ENCODE results near the gene LST1. TPM values are rescaled to one million over a fixed set of nuclear protein-coding genes. Genes with fewer than 3 reads are reported as not detected.
A peak's percentile ranks its signal among the peaks of the same experiment; 100 is the strongest.

LST1 gene
- total RNA-seq (2014; rRNA removed; shearing (Covaris generic); ENCODE audit: low replicate concordance): 5.1 and 6.6 TPM in 2 replicates

DNA sequence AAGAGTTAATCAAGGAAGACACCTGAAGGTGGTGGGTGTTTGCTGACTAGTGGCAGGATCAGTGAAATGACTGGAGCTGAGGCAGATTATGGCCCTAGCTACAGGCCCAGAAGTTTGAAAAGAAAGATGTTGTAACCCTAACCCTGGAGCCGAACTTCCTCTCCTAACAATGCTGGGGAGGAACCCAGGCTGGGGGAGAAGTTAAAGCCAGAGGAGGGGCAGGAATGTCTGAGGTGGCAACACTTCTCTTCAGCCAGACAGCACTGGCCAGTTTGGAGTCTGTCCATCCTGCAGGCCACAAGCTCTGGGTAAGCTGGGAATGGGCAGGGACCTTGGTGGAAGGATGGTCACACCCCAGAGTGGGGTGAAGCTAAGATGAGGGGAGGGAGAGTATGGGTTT lies at the start of gene LST1:
LST1 (plus strand) TSS at position 270 of the 400 bp plus-strand sequence. CDS start 1,023 bp downstream, outside the sequence.
- H2AFZ ChIP-seq (ENCODE audit: low read length): no peak within 1 kb of the TSS

DNA sequence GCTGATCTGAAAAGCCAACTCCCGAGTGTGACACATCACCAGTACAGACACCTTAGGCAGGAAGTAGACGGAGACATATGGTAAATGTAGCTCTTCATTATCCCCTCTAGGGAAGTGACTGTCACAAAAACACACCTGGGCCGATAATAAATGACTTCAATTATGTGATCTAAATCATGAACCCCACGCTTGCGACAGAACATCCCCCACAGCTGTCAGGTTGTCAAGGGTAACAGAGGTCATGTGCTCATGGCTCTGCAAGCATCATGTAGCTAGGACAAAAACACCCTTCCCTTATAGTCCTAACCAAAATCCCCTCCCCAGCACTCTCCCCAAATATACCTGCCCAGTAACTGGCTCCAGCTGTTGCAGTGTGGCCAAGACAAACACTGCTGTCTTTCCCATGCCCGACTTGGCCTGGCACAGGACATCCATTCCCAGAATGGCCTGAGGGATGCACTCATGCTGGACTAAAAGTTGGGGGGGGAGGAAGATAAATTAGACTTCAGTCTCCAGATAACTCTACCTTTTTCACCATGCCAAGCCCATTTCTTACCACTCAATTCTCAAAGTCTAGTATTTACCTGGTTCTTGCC lies 47.2 kb upstream of the LST1 start:
- Histone ChIP-seq H3K9ac (ENCODE audit: low read length) (peak overlapping the region; percentile 96; the same call in 1 of the 2 replicates), H3K9me2 (replicated peaks; ENCODE audit: insufficient read depth, low read length) (no peaks in the 10 kb centered on the region), H3K36me3 (ENCODE audit: insufficient read depth, low read length) (peaks cover 71% of the 10 kb centered on the region), H3K9me3 (ENCODE audit: low read length) (no peaks in the 10 kb centered on the region), H4K20me1 (ENCODE audit: insufficient read depth, low read depth, low read length) (peaks cover 62% of the 10 kb centered on the region), H3K4me1 (ENCODE audit: low read length) (peaks cover 38% of the 10 kb centered on the region), H3K27ac (ENCODE audit: low read length) (no peak overlapping the region), H3K79me2 (ENCODE audit: low read length) (peaks cover 62% of the 10 kb centered on the region), H3K27me3 (ENCODE audit: low read length) (no peaks in the 10 kb centered on the region), H2AFZ (ENCODE audit: low read length) (no peak overlapping the region), H3K4me2 (ENCODE audit: low read depth, low read length, poor library complexity, severe bottlenecking) (peak overlapping the region; percentile 98), H3K4me3 (ENCODE audit: low read length) (0 out of 2 replicates have a peak overlapping the region, but pooled peaks have one; percentile 96)
- peak; percentile 41 for DNase-seq

More for the DNA sequence above, at the start of gene LST1:
- DNase-seq: peak; percentile 46
- peaks cover 44% of the 10 kb centered on the region for H3K4me1 ChIP-seq (ENCODE audit: low read length)
- H3K4me3 ChIP-seq (ENCODE audit: low read length): no peak within 1 kb of the TSS
- no peaks in the 10 kb centered on the region for H3K9me2 ChIP-seq (replicated peaks; ENCODE audit: insufficient read depth, low read length)
- H3K4me2 ChIP-seq (ENCODE audit: low read depth, low read length, poor library complexity, severe bottlenecking): peak within 1 kb of the TSS; percentile 40
- no peaks in the 10 kb centered on the region for H3K36me3 ChIP-seq (ENCODE audit: insufficient read depth, low read length)
- peak within 1 kb of the TSS; percentile 38 for H3K9ac ChIP-seq (ENCODE audit: low read length)
- H4K20me1 ChIP-seq (ENCODE audit: insufficient read depth, low read depth, low read length): no peaks in the 10 kb centered on the region
- no peaks in the 10 kb centered on the region for H3K9me3 ChIP-seq (ENCODE audit: low read length)
- peaks cover 9% of the 10 kb centered on the region; the same call in 1 of the 2 replicates for H3K79me2 ChIP-seq (ENCODE audit: low read length)
- H3K27me3 ChIP-seq (ENCODE audit: low read length): no peaks in the 10 kb centered on the region
- H3K27ac ChIP-seq (ENCODE audit: low read length): peak within 1 kb of the TSS; percentile 76

DNA sequence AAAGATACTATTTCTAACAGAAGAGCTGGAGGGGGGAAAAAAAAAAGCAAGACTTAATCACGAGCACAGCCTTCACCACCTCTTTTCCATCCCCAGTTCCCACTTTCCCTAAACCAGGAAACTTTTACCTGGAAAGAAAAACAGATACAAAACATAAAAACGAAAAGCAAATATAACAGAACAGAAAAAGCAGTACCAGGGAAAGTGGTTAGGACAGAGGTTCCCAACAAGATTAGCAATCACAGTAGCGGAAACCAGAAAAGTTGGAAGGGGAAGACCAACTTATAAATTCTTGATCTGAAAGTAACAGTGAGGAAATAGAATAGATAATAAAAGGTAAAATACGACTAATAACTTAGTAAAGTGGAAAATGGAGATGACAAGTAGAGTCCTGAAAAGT lies 45.4 kb upstream of the LST1 start:
- H3K9me3 ChIP-seq (ENCODE audit: low read length): no peaks in the 10 kb centered on the region

DNA sequence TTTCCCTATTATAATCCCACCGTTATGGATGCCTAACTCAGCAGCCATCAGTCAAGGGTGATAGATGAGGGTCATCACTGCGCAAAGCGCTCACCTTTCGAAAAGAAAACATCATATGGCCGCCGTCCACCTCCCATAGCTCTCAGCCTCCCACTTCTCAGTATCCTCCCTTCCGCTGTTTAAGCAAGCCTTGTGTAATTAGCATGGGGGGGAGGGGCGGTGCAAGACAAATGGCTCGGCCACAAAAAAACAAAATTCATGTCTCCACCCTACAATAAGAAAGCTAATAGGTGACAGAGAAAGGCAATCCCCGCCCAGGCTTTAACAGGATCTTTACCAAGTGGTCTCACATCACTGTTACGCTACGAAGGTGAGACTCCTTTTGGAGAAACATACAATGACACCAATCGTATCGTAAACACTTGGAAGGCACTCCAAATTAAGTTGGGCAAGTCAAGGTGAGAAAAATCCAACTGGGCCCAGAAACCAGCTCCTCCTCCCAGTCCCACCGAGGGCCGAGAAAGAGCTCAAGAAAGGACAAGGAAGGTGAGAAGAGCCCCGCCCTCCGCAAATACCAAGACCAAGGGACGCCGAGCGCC lies 44.9 kb upstream of the LST1 start:
- H3K9me2 ChIP-seq (replicated peaks; ENCODE audit: insufficient read depth, low read length): no peaks in the 10 kb centered on the region
- H2AFZ ChIP-seq (ENCODE audit: low read length): no peak overlapping the region
- DNase-seq: peak; percentile 89
- no peaks in the 10 kb centered on the region for H3K27me3 ChIP-seq (ENCODE audit: low read length)
- H4K20me1 ChIP-seq (ENCODE audit: insufficient read depth, low read depth, low read length): peaks cover 41% of the 10 kb centered on the region
- H3K9me3 ChIP-seq (ENCODE audit: low read length): no peaks in the 10 kb centered on the region
- peak overlapping the region; percentile 96 for H3K4me3 ChIP-seq (ENCODE audit: low read length)
- H3K4me2 ChIP-seq (ENCODE audit: low read depth, low read length, poor library complexity, severe bottlenecking): peak overlapping the region; percentile 98
- H3K4me1 ChIP-seq (ENCODE audit: low read length): peaks cover 58% of the 10 kb centered on the region
- H3K36me3 ChIP-seq (ENCODE audit: insufficient read depth, low read length): peaks cover 49% of the 10 kb centered on the region
- peaks cover 59% of the 10 kb centered on the region for H3K79me2 ChIP-seq (ENCODE audit: low read length)
- peak overlapping the region; percentile 96 for H3K9ac ChIP-seq (ENCODE audit: low read length)
- H3K27ac ChIP-seq (ENCODE audit: low read length): peak overlapping the region; percentile 95

More for the DNA sequence above, 45.4 kb upstream of the LST1 start:
- no peaks in the 10 kb centered on the region for H3K27me3 ChIP-seq (ENCODE audit: low read length)
- H4K20me1 ChIP-seq (ENCODE audit: insufficient read depth, low read depth, low read length): peaks cover 46% of the 10 kb centered on the region
- no peaks in the 10 kb centered on the region for H3K9me2 ChIP-seq (replicated peaks; ENCODE audit: insufficient read depth, low read length)
- H3K9ac ChIP-seq (ENCODE audit: low read length): peak overlapping the region; percentile 96
- peaks cover 62% of the 10 kb centered on the region for H3K79me2 ChIP-seq (ENCODE audit: low read length)
- peaks cover 54% of the 10 kb centered on the region for H3K36me3 ChIP-seq (ENCODE audit: insufficient read depth, low read length)
- no peak for DNase-seq
- H3K4me3 ChIP-seq (ENCODE audit: low read length): peak overlapping the region; percentile 96
- H3K27ac ChIP-seq (ENCODE audit: low read length): peak overlapping the region; percentile 95
- no peak overlapping the region for H2AFZ ChIP-seq (ENCODE audit: low read length)
- peak overlapping the region; percentile 98 for H3K4me2 ChIP-seq (ENCODE audit: low read depth, low read length, poor library complexity, severe bottlenecking)
- H3K4me1 ChIP-seq (ENCODE audit: low read length): peaks cover 53% of the 10 kb centered on the region

DNA sequence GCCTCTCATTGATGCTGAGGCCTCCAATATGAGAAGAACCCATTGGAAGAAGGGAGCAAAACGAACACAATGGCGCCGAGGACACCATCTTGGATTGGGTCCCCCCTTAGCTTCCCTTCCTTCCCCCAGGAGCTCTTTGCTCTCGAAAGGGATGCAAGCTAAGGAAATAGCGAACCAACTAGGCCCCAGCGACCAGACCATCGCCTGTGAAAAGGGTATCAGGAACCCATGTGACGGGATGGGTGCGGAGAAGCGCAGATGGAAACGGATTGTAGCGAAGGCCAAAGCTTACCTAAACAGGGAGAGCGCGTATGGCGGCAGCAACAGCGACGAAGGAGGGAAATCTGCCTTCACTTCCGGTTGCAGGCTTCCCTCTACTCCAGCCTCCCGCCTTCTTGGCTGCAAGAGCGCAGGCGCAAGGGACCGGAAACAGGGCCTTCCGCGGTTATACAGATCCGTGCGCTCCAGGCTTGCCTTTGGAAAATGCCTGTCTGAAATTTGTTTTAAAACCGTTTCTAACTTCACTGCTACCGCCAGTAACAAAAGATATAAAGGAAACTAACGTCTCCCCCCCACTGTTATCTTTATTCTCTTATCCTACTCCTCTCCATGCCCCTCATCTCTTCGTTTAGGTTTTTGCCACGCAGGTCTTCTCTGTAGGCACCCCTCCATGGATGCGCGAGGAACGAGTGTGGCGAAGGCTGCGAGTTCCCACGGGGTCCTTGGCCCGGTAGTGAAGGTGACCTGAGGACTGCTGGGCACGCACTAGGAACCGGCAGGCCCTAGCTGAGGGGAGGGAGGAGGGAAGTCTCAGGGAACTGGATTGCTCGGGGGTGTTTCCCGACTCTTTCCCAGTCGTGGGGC lies 44.2 kb upstream of the LST1 start, which contains the start of gene DDX39B:
DDX39B (minus strand) TSS at position 346 of the 864 bp plus-strand sequence. CDS start 1,471 bp downstream, outside the sequence.
- DNase-seq: peak; percentile 98
- H3K9ac ChIP-seq (ENCODE audit: low read length): peak within 1 kb of the TSS; percentile 96
- peak within 1 kb of the TSS; percentile 96 for H3K4me3 ChIP-seq (ENCODE audit: low read length)
- H3K4me1 ChIP-seq (ENCODE audit: low read length): peaks cover 64% of the 10 kb centered on the region
- no peaks in the 10 kb centered on the region for H3K9me2 ChIP-seq (replicated peaks; ENCODE audit: insufficient read depth, low read length)
- H3K27ac ChIP-seq (ENCODE audit: low read length): peak within 1 kb of the TSS; percentile 95
- H3K36me3 ChIP-seq (ENCODE audit: insufficient read depth, low read length): peaks cover 42% of the 10 kb centered on the region
- peaks cover 34% of the 10 kb centered on the region for H4K20me1 ChIP-seq (ENCODE audit: insufficient read depth, low read depth, low read length)
- H3K79me2 ChIP-seq (ENCODE audit: low read length): peaks cover 55% of the 10 kb centered on the region
- no peaks in the 10 kb centered on the region for H3K9me3 ChIP-seq (ENCODE audit: low read length)
- H2AFZ ChIP-seq (ENCODE audit: low read length): no peak within 1 kb of the TSS
- H3K4me2 ChIP-seq (ENCODE audit: low read depth, low read length, poor library complexity, severe bottlenecking): peak within 1 kb of the TSS; percentile 98
- H3K27me3 ChIP-seq (ENCODE audit: low read length): no peaks in the 10 kb centered on the region

DNA sequence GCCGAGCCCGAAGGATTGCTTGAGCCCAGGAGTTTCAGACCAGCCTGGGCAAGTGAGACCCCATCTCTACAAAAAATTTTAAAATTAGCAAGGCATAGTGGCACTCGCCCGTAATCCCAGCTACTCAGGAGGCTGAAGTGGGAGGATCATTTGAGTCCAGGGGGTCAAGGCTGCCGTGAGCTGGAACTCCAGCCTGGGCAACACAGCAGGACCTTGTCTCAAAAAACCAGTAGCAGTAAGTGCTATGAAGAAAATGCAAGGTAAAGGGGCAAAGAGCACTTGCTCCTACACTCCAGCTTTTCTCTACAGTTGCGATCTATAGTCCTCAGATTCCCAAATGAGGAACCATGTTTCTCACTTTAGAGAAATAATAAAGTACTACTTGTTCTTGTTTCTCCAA lies 42.4 kb upstream of the LST1 start:
- H3K27me3 ChIP-seq (ENCODE audit: low read length): no peaks in the 10 kb centered on the region
- peaks cover 76% of the 10 kb centered on the region for H3K4me1 ChIP-seq (ENCODE audit: low read length)
- H3K36me3 ChIP-seq (ENCODE audit: insufficient read depth, low read length): peaks cover 31% of the 10 kb centered on the region
- peak; percentile 40 for DNase-seq
- H3K9ac ChIP-seq (ENCODE audit: low read length): no peak overlapping the region
- H2AFZ ChIP-seq (ENCODE audit: low read length): no peak overlapping the region
- H3K4me2 ChIP-seq (ENCODE audit: low read depth, low read length, poor library complexity, severe bottlenecking): peak overlapping the region; percentile 98
- no peaks in the 10 kb centered on the region for H3K9me2 ChIP-seq (replicated peaks; ENCODE audit: insufficient read depth, low read length)
- H3K9me3 ChIP-seq (ENCODE audit: low read length): no peaks in the 10 kb centered on the region
- peaks cover 24% of the 10 kb centered on the region for H4K20me1 ChIP-seq (ENCODE audit: insufficient read depth, low read depth, low read length)
- H3K4me3 ChIP-seq (ENCODE audit: low read length): peak overlapping the region; percentile 96; the same call in 1 of the 2 replicates
- peak overlapping the region; percentile 95; the same call in 1 of the 2 replicates for H3K27ac ChIP-seq (ENCODE audit: low read length)
- H3K79me2 ChIP-seq (ENCODE audit: low read length): peaks cover 57% of the 10 kb centered on the region

DNA sequence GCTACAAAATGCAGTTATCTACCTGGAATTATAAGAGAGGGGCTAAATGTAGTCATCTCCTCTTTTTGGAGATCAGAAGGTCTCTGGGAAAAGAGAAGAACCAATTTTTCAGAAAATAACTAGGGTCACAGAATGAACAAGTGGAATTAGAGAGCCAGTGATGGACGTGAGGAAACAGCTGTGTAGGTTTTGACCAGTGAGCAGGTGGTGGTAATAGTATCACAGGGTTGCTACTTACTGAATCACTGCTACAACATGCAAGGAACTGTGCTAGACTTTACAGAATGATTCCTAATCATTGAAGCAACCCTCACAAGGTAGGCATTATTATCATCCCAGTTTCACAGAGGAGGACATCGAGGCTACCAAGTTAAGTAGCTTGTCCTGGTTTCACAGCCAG lies 41.4 kb upstream of the LST1 start:
- Histone ChIP-seq H3K4me1 (ENCODE audit: low read length) (peaks cover 76% of the 10 kb centered on the region), H2AFZ (ENCODE audit: low read length) (no peak overlapping the region), H3K9me3 (ENCODE audit: low read length) (no peaks in the 10 kb centered on the region), H3K27ac (ENCODE audit: low read length) (peak overlapping the region; percentile 87), H3K4me3 (ENCODE audit: low read length) (peak overlapping the region; percentile 69; the same call in 1 of the 2 replicates), H3K4me2 (ENCODE audit: low read depth, low read length, poor library complexity, severe bottlenecking) (peak overlapping the region; percentile 85), H3K9ac (ENCODE audit: low read length) (peak overlapping the region; percentile 72), H3K36me3 (ENCODE audit: insufficient read depth, low read length) (peaks cover 28% of the 10 kb centered on the region), H3K9me2 (replicated peaks; ENCODE audit: insufficient read depth, low read length) (no peaks in the 10 kb centered on the region), H3K27me3 (ENCODE audit: low read length) (no peaks in the 10 kb centered on the region), H3K79me2 (ENCODE audit: low read length) (peaks cover 52% of the 10 kb centered on the region), H4K20me1 (ENCODE audit: insufficient read depth, low read depth, low read length) (peaks cover 14% of the 10 kb centered on the region)
- DNase-seq: peak; percentile 40
